ENCODE measurements around the gene NHLH2. TPM values are rescaled to one million over a fixed set of nuclear protein-coding genes. Genes with fewer than 3 reads are reported as not detected.

The NHLH2 gene
- total and polyA plus RNA-seq, 10 of the 15 experiments (the other 5 are each of a cell fraction or from before 2014, with no cell fraction given), result 0.01 to 0.08 (median 0.05) TPM; not detected in 6

GRCh38 chr1:115822117-115822516, 18.8 kb downstream of the NHLH2 start (continued):
- TF ChIP-seq MEF2A (IDR thresholded peaks at IDR 0.05; ENCODE audit: insufficient read depth, low read depth, low read length) (no peak), POLR2AphosphoS2 (IDR thresholded peaks at IDR 0.05; ENCODE audit: low read depth, low read length) (no peak), EGR1 (IDR thresholded peaks at IDR 0.05; ENCODE audit: borderline replicate concordance in 1 of 2, low read depth in 2 of 2, low read length in 2 of 2) (no peak), SP1 (IDR thresholded peaks at IDR 0.05; ENCODE audit: low read depth, low read length) (no peak), NFYA (IDR thresholded peaks at IDR 0.05; ENCODE audit: borderline replicate concordance, low read depth, low read length) (no peak), PAX5 (IDR thresholded peaks at IDR 0.05; ENCODE audit: borderline replicate concordance, low read depth, low read length) (no peak), NRF1 (conservative IDR thresholded peaks at IDR 0.05; ENCODE audit: low read depth, low read length) (no peak), ZBTB4 (CRISPR knock-in tag; IDR thresholded peaks at IDR 0.05) (no peak), TBL1XR1 (IDR thresholded peaks at IDR 0.05; ENCODE audit: low read depth, low read length) (no peak), POU2F2 (IDR thresholded peaks at IDR 0.05; ENCODE audit: borderline replicate concordance, low read depth, low read length) (no peak), IKZF2 (IDR thresholded peaks at IDR 0.05) (no peak), LARP7 (IDR thresholded peaks at IDR 0.05) (no peak)
- TF ChIP-seq, protein P1, sequence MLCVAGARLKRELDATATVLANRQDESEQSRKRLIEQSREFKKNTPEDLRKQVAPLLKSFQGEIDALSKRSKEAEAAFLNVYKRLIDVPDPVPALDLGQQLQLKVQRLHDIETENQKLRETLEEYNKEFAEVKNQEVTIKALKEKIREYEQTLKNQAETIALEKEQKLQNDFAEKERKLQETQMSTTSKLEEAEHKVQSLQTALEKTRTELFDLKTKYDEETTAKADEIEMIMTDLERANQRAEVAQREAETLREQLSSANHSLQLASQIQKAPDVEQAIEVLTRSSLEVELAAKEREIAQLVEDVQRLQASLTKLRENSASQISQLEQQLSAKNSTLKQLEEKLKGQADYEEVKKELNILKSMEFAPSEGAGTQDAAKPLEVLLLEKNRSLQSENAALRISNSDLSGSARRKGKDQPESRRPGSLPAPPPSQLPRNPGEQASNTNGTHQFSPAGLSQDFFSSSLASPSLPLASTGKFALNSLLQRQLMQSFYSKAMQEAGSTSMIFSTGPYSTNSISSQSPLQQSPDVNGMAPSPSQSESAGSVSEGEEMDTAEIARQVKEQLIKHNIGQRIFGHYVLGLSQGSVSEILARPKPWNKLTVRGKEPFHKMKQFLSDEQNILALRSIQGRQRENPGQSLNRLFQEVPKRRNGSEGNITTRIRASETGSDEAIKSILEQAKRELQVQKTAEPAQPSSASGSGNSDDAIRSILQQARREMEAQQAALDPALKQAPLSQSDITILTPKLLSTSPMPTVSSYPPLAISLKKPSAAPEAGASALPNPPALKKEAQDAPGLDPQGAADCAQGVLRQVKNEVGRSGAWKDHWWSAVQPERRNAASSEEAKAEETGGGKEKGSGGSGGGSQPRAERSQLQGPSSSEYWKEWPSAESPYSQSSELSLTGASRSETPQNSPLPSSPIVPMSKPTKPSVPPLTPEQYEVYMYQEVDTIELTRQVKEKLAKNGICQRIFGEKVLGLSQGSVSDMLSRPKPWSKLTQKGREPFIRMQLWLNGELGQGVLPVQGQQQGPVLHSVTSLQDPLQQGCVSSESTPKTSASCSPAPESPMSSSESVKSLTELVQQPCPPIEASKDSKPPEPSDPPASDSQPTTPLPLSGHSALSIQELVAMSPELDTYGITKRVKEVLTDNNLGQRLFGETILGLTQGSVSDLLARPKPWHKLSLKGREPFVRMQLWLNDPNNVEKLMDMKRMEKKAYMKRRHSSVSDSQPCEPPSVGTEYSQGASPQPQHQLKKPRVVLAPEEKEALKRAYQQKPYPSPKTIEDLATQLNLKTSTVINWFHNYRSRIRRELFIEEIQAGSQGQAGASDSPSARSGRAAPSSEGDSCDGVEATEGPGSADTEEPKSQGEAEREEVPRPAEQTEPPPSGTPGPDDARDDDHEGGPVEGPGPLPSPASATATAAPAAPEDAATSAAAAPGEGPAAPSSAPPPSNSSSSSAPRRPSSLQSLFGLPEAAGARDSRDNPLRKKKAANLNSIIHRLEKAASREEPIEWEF (IDR thresholded peaks at IDR 0.05; ENCODE audit: insufficient replicate concordance, low read depth, low read length), result no peak

Data from GM12878 (cell line).